ENCODE measurements around the gene BUD31. TPM values are rescaled to one million over a fixed set of nuclear protein-coding genes. Genes with fewer than 3 reads are reported as not detected.
A peak's percentile ranks its signal among the peaks of the same experiment; 100 is the strongest.

The BUD31 gene
- total and polyA plus RNA-seq, 9 of the 15 experiments (the other 6 are each of a cell fraction or from before 2014, with no cell fraction given) = 105 to 342 (median 247) TPM

DNA sequence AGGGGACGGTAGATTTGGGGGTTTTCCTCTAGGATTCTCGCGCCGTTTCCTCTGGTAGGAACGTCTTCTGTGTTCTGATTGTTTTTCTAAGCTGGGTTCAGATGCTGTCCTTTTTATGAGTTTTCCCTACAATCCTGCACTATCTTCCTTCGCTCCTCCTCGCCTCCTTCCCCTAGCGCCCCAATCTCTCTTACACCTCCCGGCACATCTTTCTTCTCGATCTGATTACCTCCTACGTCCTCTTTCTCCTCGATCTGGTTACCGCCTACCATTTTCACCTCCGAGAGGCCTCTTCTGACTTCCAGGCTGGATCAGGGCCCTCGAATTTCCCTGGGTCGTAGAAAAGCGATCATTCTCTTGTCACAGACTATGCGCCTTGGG, 413 bp downstream of the BUD31 start (continued):
- TF ChIP-seq, protein P1, sequence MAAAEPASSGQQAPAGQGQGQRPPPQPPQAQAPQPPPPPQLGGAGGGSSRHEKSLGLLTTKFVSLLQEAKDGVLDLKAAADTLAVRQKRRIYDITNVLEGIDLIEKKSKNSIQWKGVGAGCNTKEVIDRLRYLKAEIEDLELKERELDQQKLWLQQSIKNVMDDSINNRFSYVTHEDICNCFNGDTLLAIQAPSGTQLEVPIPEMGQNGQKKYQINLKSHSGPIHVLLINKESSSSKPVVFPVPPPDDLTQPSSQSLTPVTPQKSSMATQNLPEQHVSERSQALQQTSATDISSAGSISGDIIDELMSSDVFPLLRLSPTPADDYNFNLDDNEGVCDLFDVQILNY (CRISPR knock-in tag; IDR thresholded peaks at IDR 0.05) = no peak
- TF ChIP-seq GTF2E2 (tag; IDR thresholded peaks at IDR 0.05) = 0 out of 2 replicates have a peak, but pooled peaks have one; percentile 4
- TF ChIP-seq ZNF23 (CRISPR knock-in tag; IDR thresholded peaks at IDR 0.05) = no peak
- peak; percentile 87; the same call in 1 of the 2 replicates for TF ChIP-seq HDGF (IDR thresholded peaks at IDR 0.05)
- TF ChIP-seq NUFIP1 (IDR thresholded peaks at IDR 0.05; ENCODE audit: partially characterized antibody) = no peak
- no peak for TF ChIP-seq RFX5 (IDR thresholded peaks at IDR 0.05; ENCODE audit: low read depth, low read length)
- TF ChIP-seq, protein P2, sequence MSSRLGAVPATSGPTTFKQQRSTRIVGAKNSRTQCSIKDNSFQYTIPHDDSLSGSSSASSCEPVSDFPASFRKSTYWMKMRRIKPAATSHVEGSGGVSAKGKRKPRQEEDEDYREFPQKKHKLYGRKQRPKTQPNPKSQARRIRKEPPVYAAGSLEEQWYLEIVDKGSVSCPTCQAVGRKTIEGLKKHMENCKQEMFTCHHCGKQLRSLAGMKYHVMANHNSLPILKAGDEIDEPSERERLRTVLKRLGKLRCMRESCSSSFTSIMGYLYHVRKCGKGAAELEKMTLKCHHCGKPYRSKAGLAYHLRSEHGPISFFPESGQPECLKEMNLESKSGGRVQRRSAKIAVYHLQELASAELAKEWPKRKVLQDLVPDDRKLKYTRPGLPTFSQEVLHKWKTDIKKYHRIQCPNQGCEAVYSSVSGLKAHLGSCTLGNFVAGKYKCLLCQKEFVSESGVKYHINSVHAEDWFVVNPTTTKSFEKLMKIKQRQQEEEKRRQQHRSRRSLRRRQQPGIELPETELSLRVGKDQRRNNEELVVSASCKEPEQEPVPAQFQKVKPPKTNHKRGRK (tag; IDR thresholded peaks at IDR 0.05) = peak; percentile 37
- peak; percentile 65 for TF ChIP-seq SMARCE1 (IDR thresholded peaks at IDR 0.05)
- peak; percentile 65 for TF ChIP-seq SAP30 (IDR thresholded peaks at IDR 0.05; ENCODE audit: borderline replicate concordance, insufficient read depth, low read depth, low read length, poor library complexity, severe bottlenecking)
- TF ChIP-seq ARNT (IDR thresholded peaks at IDR 0.05) = peak; percentile 15 to 19; a peak in 3 of 4 replicates
- no peak for TF ChIP-seq STAT5B (CRISPR knock-in tag; IDR thresholded peaks at IDR 0.05)
- TF ChIP-seq TARDBP (IDR thresholded peaks at IDR 0.05) = no peak
- TF ChIP-seq, protein P3, sequence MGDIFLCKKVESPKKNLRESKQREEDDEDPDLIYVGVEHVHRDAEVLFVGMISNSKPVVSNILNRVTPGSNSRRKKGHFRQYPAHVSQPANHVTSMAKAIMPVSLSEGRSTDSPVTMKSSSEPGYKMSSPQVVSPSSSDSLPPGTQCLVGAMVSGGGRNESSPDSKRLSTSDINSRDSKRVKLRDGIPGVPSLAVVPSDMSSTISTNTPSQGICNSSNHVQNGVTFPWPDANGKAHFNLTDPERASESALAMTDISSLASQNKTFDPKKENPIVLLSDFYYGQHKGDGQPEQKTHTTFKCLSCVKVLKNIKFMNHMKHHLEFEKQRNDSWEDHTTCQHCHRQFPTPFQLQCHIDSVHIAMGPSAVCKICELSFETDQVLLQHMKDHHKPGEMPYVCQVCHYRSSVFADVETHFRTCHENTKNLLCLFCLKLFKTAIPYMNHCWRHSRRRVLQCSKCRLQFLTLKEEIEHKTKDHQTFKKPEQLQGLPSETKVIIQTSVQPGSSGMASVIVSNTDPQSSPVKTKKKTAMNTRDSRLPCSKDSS (IDR thresholded peaks at IDR 0.05; ENCODE audit: low read depth, partially characterized antibody) = peak; percentile 12
- TF ChIP-seq PRDM10 (IDR thresholded peaks at IDR 0.05; ENCODE audit: partially characterized antibody) = peak; percentile 52
- peak; percentile 33; the same call in 1 of the 2 replicates for TF ChIP-seq HES1 (IDR thresholded peaks at IDR 0.05; ENCODE audit: low read depth)
- TF ChIP-seq ZNF695 (CRISPR knock-in tag; IDR thresholded peaks at IDR 0.05) = no peak
- peak; percentile 11; the same call in 1 of the 2 replicates for TF ChIP-seq PML (IDR thresholded peaks at IDR 0.05; ENCODE audit: low read length)
- TF ChIP-seq, protein P4, sequence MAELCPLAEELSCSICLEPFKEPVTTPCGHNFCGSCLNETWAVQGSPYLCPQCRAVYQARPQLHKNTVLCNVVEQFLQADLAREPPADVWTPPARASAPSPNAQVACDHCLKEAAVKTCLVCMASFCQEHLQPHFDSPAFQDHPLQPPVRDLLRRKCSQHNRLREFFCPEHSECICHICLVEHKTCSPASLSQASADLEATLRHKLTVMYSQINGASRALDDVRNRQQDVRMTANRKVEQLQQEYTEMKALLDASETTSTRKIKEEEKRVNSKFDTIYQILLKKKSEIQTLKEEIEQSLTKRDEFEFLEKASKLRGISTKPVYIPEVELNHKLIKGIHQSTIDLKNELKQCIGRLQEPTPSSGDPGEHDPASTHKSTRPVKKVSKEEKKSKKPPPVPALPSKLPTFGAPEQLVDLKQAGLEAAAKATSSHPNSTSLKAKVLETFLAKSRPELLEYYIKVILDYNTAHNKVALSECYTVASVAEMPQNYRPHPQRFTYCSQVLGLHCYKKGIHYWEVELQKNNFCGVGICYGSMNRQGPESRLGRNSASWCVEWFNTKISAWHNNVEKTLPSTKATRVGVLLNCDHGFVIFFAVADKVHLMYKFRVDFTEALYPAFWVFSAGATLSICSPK (IDR thresholded peaks at IDR 0.05; ENCODE audit: borderline replicate concordance) = peak; percentile 92; the same call in 1 of the 2 replicates
